GM18517 (cell line): Measurements from ENCODE around the gene TNFRSF18.

Experiments used
- ATAC-seq: cut with Tn5 transposase; IDR thresholded peaks from one replicate; pipeline ENCODE4 v1.9.1; 2021; ENCODE audit warnings: mild to moderate bottlenecking, moderate library complexity; ENCODE audit not compliant: unreplicated experiment

TNFRSF18 gene

DNA sequence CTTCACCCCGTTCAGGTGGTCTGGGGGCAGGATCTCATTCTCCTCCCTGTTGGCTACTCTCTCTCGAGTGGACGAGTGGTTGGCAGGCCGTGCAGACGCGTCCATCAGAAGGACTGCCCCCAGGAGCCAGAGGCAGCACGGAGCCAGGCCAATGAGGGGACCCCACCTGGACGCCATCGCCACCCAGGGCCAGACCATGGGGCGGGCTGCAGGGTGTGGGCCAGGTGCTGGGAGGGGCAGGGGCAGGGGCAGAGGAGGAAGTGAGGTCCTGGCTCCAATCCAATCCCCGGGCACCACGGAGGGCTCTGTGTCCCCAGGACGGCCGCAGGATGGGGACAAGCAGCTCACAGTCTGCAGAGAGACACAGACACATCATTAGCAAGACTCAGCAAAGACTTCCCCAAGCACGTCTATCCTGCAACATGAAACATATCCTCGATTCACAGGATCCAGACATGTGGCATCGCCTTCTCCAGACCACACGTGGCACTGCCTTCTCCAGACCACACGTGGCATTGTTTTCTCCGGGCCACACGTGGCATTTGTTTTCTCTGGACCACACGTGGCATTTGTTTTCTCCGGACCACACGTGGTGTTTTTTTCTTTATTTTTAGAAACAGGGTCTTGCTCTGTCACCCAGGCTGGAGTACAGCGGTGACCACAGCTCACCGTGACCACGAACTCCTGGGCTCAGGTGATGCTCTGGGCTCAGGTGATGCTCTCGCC is 22.4 kb upstream of the TNFRSF18 start:
- ATAC-seq = no peak

DNA sequence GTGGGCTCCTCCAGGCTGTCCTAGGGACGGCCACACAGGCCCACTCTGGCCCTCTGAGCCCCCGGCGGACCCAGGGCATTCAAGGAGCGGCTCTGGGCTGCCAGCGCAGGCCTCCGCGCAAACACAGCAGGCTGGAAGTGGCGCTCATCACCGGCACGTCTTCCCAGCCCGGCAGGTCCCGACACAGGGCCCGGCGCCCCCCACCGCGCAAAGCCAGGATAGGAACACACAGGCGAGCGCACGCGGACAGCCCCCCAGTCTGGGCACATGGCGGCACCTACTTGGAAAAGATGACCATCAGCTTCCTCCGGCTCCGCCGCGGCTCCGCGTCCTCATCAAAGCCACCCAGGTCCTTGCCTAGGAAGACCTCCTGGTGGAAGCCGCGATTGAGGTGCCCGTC is 21.8 kb upstream of the TNFRSF18 start:
- no peak for ATAC-seq

DNA sequence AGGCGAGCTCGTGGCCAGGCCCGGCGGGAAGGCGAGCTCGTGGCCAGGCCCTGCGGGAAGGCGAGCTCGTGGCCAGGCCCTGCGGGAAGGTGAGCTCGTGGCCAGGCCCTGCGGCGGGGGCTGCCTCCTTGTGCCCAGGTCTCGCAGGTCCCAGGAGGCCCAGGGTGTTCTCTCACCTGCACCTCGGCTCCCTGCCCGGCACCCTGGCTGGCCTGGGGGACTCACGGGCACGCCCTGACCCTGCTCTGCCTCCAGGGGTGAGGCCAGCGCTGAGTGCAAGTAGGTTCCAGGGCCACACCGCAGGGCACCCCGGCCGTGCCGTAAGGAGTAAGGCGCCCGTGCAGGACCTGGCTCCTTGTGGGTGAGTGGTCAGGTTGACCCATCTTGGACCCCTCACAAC is 21.0 kb upstream of the TNFRSF18 start:
- ATAC-seq = no peak

DNA sequence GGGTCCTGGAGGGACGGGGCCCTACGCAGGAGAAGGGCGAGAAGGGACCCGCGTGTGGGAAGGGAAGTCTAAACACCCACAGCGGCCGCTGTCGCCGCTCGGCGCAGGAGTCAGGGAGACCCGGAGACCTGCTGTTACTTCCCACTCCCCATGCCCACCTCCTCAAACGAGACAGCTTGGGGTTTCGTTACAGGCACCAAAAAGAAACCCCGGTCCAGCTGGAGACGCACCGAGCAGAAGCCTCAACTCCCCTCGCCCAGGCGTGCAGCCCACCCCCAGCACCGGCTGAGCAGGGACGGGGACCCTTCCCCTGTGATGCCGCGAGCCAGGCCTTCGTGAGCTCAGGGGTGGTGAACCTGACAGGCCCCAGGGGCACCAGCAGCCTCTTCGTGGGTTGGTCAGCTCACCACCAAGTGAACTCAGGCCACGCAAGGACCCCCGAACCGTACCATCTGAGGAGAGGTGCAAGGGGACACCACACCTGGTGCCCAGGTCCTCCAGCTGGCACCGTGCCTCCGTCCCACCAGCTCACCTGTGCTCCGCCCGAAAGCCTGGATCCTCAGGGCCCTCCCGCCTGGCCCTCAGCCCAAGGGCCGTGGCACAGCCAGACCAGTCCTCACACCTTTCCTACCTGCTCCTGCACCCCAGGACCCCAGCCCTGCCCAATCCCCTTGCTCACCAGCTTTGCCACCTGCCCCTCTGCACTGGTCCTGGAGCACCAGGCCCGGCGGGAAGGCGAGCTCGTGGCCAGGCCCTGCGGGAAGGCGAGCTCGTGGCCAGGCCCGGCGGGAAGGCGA is 20.4 kb upstream of the TNFRSF18 start:
- no peak for ATAC-seq

DNA sequence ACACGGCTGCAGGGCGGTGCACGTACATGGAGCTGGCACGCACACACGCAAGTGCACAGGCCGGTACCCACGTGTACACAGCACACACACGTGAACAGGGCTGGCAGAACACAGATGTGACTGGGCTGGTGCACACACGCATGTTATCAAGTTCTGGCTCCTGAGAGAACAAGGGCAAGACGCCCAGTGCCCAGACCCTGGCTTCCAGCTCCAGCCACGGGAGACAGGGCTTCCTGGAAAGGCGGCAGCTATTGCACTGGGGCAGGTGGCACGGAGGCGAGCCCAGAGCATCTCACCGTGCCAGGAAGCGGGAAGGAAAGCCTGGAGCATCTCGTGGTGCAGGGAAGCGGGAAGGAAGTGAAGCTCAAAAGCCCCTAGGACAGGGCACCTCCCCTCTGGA is 19.5 kb upstream of the TNFRSF18 start:
- ATAC-seq = no peak

DNA sequence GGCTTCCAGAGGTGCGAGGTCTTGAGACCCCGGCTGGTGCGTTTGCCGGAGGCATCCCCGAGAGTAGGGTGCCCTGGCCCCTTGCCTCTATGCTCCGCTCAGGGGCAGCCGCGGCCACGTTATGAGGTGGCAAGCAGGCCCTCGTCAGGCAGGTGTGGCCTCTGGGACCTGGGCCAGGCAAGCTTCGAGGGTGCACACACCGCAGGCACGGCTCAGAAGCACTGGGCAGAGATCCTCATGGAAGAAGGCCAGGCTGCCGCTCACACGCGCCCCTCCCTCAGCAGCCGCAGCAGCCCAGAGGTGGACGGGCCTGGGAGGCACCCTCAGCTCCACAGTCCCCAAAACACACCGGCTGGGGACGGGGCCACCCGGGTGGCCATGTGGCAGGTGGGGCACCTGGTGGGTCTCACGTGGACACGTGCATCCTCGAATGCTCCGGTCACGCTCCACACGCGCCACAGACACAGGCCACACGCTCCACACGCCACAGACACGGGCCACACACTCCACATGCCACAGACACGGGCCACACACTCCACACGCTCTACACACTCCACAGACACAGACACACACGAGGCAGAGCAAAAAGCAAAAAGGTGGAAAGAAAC is 18.9 kb upstream of the TNFRSF18 start:
- ATAC-seq = no peak

DNA sequence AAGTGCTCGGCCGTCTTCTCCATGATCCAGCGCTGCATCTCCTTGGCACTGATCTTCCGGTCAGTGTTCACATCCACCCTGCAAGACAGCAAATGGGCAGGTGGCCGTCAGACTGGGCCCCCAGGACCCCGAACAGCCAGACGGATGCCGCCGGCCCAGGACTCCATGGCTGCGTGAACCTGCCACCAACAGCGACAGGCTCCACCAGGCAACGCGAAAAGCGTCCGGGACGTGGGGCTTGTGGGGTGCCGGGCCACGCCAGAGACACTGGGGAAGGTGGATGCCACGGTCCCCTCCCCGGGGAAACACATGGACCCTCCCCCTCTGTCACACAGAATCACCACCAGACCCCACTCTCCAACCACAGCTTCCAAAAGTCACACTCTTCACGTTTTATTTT is 17.5 kb upstream of the TNFRSF18 start:
- ATAC-seq = no peak

DNA sequence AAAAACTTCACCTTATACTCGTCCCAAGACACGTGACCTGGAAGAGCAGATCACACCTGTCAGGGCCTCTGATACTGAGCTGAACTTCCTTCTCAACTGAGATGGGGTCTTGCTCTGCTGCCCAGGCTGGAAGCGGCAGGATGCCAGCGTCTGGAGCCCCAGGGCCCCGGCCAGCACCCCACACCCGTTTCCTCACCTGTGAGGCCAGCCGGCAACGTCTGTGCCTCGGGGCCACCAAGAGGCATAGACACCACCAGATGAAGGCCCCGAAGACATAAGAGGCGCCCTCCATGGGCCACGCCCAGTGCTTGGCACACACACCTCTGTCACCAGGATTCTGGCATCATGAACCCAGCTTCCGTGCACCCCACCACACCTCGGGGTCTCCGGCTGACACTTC is 16.9 kb upstream of the TNFRSF18 start:
- ATAC-seq = no peak

DNA sequence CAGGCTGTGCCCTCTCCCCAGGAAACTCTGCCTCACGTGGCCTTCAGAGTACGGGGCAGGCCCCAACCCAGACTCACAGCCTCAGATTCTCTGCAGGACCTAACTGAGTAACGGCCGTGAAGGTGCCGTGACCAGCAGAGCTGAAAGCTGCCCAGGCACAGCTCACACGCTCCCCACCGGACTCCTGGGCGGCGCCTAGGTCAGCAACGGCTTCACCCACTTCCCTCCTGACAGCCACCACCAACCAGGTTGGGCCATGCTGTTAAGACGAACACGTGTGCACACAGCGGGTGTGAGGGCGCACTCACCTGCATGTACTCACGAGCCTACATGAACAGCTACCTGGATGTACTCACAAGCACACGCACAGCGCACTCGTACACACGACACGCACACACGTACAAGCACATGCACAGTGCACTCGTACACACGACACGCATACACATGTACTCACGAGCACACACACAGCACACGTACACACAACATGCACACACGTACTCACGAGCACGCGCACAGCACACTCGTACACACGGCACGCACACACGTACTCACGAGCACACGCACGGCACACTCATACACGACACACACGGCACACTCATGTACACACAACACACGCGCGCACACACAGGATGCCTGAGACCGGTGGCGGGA is 16.3 kb upstream of the TNFRSF18 start:
- no peak for ATAC-seq

DNA sequence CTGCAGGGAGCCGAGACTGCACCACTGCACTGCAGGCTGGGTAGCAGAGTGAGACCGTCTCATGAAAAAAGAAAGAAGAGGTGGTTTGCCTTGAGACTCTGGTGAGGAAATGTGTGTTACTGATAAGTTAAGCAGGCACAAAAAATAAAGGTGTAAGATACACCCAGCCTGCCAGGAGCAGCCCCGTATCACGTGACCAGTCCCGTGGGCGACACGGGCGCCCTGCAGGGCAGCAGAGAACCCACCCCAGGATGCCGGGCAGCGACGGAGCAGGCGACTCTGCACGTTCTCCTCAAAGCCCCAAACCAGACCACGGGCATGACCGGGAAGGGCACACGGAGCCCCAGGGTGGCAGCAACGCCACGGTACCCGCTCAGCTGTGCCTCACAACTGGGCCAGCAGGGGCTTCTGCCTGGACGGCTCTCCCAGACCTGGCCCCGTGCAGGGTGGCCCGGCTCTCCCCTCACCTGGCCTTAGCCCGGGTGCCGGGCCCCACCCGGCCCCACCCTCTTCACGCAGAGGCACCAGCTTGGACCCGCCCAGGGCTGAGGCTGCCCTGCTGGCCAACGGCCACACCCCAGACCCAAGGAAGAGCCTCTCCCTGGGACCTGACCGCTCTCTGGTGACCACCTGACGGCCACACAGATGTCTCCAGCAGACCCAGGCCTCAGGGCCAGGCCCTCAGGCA is 15.6 kb upstream of the TNFRSF18 start:
- no peak for ATAC-seq

DNA sequence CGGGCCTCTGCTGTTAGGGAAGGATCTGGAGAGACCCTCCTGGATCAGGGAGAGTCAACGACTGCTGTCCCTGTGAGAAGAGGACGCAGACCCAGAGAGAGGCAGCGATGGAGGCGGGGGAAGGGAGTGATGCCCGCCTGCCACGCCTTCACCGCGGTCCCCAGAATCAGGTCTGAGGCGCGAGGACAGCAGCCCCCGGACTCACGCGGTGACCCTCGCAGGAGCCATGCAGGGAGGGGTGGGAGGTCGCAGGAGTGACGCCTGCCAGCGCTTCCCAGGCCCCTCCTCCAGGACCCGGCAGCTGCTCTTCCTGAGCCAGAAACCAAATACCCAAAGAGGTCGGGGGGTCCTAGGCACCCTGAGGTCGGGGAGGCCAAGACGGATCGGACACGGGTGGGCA is 13.8 kb upstream of the TNFRSF18 start:
- ATAC-seq = no peak

DNA sequence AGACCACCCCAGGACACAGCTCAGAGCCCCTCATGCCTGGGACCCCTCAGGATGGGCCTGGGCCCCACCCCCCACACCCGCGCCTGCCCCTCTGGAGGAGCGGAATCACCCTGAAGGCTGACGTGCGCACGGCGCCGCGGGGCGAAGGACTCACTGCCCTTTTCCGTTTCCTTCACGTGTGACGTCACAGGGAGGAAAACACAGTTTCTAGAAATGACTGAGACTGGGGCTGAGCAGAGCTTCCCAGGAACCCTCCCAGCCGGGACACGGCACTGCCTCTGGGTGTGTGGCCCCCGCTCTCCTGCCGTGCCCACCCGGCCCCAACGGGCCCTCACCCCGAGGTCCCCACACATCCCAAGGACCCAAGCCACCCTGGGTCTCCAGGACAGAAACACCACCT is 12.9 kb upstream of the TNFRSF18 start:
- ATAC-seq = no peak

DNA sequence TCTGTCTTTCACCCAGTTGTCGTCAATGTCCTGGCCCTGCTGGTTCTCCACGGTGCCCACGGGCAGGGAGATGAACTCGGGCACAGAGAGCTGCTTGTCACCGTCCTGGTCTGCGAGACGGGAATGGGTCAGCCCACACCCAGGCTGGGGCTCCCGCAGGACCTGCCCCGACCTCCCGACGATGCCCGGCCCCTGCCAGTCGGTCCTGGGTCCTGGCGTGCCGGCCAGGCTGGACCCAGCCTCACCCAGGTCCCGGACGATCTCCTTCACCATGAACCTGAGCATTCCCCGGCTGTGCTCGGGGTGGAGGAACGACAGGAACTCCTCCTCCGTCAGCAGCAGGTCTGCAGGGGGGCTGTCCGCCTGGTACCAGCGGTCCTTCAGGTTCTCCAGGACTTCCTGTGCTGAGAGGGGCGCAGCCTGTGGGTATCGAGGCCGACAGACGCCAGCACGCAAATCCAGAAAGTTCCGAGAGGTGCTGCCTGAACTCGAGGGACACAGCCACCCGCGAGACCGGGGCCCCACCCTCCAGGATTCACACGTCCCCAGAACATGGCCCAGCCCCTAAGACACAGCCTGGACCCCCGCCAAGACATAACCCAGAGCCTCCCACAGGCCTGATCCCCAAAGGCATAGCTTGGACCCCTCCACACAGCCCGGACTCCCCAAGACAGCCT is 12.3 kb upstream of the TNFRSF18 start:
- no peak for ATAC-seq

DNA sequence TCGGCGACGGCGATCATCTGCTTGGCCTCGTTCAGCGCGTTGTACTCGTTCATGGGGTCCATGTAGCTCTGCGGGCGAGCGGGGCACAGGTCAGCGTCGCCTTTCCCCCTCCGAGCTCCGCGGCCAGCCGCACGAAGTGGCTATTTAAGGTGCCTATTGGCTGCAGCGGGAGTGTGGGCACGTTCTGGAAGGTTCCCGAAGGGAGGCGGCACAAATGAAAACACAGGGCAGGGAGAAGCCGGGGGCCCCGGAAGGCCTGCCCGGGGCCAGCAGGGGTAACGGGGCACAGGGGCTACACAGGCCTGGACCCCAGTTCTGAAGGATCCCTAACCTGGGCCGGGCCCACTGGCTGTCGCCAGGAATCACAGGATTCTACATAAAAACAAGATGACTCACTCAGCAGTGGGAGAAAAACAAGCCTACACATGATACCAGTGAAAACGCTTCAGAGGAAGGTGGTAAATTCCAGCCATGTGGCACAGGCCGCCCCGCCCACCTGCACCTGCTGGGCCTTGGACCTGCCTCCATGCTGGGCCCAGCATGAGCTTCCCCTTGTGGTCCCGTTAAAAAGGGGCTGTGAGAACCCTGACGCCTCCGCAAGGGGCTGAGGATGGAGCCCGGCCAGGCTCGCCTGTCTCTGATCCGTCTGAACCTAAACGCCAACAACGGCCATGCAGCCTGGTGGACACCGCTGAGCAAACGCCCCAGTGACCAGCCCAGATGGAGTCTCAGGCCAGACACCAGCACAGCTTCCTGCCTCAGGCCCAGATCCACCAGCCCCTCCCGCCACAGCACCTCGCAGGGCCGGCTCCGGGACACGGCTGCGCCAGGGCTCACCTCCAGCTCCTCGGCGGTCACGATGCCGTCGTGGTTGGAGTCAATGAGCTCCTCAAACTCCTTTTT is 11.5 kb upstream of the TNFRSF18 start:
- no peak for ATAC-seq

DNA sequence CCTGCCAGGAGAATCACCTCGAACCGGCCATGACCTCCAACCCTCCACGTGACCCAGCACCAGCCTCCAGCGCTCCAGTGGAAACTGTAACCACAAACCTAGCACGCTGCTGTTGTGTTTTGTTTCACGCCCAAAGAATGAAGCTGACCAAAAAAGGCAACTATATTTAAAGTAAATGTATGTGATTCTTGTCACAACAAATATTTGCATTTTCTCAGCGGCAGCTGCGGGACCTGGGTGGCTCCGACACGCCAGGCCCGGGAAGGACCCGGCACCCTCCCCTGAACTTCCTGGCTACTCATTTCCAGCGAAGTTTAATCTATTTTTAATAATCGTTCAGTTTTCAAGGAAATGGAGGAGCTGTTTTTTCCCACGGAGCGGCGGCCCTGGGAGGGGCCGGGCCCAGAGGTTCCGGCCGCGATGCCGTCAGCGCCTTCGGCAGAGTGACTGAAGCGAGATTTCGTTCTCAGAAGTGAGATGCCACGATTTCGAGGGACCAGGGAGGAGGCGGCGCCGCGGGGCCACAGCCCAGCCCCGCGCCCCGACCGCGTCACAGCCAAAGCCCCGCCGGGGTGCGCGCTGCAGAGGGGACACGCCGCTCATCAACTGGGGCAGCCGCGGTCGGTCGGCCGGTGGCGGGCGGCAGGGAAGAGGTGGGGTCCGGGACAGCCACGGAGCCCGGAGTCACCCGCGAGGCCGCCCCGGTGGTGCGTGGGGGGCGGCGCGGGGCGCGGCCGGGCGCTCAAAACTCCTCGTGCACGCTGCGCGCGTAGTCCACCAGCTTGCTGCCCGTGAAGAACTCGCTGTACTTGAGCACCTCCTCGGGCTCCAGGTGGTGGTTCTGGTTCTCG is 10.6 kb upstream of the TNFRSF18 start:
- ATAC-seq = no peak

DNA sequence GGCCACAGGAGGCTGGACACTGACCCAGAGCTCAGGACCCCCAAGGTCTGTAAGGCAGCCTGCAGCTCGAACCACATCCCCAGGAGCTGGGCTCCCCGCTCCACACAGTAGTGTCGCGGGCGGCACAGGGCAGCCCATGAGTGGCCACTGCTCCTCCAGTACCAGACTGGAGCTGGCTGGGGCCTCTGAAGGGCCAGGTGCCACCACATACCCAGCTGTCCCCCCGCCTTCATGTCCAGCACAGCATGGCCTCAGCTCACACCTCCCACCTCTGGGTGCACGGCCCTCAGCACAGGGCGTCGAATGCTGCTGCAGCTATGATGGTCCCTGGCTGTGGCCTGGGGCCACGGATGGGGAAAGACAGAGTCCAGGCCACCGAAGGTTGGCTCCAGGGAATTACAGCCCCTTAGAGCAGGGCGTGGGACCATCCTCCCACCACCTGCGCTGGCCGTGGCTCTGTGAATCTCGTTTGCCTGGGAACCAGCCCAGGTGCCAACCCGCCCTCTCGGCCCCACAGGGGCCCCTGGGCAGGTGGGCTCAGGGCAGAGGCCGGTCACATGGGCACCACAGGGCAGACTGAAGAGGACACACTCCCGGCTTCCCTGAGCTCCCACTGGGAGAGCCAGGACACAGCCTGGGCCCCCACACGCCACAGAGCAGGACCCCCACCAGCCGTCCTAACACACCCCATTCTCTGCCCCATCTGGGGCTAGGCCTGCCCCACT is 9.7 kb upstream of the TNFRSF18 start:
- ATAC-seq = no peak

DNA sequence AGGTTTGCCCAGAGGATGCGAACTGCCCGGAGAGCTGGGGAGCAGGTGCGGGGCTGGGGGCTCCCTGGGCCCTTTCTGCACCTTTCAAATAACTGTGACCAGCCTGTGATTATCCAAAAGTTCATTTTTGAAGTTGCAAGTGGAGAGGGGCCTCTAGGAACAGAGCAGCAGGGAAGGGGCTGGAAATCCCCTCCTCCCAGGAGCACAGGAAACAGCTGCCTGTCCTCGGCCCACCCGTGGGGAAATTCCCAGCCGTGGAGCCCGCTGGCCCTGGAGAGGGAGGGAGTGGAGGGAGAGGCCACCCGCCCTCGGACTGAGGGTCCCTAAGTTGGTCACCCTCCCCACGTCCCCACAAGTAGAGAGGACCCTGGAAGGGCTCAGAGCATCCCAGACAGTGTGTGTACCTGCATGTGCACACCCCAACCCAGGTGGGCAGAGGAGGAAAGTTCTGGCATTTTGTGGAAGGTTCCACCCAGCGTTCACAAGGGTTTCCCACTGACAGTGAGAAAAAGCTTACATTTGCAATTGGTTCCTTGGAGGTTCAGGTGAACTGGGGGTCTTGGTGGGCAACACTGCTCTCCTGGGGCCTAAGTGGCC is 8.8 kb upstream of the TNFRSF18 start:
- ATAC-seq = no peak
